HL-60 (cell line): Measurements from ENCODE around the gene NOD2.

Experiments used
- DNase-seq, 2 experiments: peaks; one replicate each; pipeline ENCODE4 v3.0.0-alpha.2; 2010 to 2020; ENCODE audit warnings: low read depth in 1 of 2, low spot score in 1 of 2
- H3K27ac ChIP-seq: fragments of 250-450 bp; sonication (Bioruptor Pico); replicated peaks from 2 replicates; pipeline ENCODE4 v1.5.1; 2020; ENCODE audit warnings: mild to moderate bottlenecking, moderate library complexity
- H3K27me3 ChIP-seq: fragments of 250-450 bp; sonication (Bioruptor Pico); 2 replicates; pipeline ENCODE4 v1.5.1; 2021; ENCODE audit warnings: mild to moderate bottlenecking, moderate library complexity; ENCODE audit not compliant: insufficient read depth, poor library complexity, severe bottlenecking
- H3K4me3 ChIP-seq: replicated peaks from 2 replicates; pipeline ENCODE4 v1.5.1; 2011; ENCODE audit warnings: mild to moderate bottlenecking, control low read depth, low read length; ENCODE audit not compliant: insufficient read depth
- GABPA ChIP-seq: IDR thresholded peaks from 2 replicates; pipeline ENCODE4 v1.6.1; 2012; ENCODE audit warnings: low read depth
- POLR2AphosphoS5 ChIP-seq: IDR thresholded peaks from 2 replicates; pipeline ENCODE4 v1.6.1; 2012; ENCODE audit warnings: low read depth
- SPI1 ChIP-seq: IDR thresholded peaks from 2 replicates; pipeline ENCODE4 v1.6.1; 2012; ENCODE audit warnings: low read depth, mild to moderate bottlenecking, borderline replicate concordance
- TF ChIP-seq, protein P1 (sequence below): IDR thresholded peaks from 2 replicates; pipeline ENCODE4 v1.6.1; 2012; ENCODE audit warnings: low read depth; ENCODE audit not compliant: insufficient replicate concordance
- TF ChIP-seq, protein P2 (sequence below): IDR thresholded peaks from one replicate; pipeline ENCODE4 v1.5.1; 2011; ENCODE audit warnings: low read length, control low read depth, inconsistent platforms; ENCODE audit not compliant: insufficient read depth

Gene NOD2

DNA sequence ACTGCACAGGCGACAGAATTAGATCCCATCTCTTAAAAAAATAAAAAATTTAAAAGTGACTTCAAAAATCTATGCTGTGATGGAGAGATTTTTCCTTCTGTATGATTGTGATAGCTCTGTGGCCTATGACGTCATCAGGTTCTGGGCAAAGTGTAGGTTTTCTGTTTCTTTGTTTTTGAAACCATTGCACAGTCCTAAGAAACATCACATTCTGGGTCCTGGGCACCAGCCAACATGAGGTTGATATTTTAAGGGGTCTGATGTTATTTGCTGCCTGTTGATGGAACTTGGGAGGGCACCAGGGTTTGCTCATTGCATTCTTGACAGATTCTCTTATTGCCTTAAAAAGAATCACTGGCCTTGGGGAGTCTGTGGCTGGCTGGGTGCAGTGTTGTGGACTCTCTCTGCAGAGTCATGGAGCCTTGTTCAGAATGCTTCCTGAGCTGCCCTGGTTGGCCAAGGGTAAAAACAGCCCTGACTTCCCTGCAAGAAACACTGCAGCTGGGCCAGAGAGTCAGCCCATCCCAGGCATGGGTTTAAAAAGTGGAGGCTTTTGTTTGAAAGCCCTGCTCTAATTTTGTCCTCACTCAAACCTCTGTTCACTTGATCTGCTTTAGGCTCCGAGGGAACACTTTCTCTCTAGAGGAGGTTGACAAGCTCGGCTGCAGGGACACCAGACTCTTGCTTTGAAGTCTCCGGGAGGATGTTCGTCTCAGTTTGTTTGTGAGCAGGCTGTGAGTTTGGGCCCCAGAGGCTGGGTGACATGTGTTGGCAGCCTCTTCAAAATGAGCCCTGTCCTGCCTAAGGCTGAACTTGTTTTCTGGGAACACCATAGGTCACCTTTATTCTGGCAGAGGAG, 38.0 kb downstream of the NOD2 start:
- Histone ChIP-seq H3K27me3 (no peaks in the 10 kb centered on the region), H3K4me3 (no peak overlapping the region), H3K27ac (no peak overlapping the region)
- no peak for DNase-seq
- no peak for TF ChIP-seq SPI1
- no peak for TF ChIP-seq POLR2AphosphoS5
- TF ChIP-seq, protein P1, sequence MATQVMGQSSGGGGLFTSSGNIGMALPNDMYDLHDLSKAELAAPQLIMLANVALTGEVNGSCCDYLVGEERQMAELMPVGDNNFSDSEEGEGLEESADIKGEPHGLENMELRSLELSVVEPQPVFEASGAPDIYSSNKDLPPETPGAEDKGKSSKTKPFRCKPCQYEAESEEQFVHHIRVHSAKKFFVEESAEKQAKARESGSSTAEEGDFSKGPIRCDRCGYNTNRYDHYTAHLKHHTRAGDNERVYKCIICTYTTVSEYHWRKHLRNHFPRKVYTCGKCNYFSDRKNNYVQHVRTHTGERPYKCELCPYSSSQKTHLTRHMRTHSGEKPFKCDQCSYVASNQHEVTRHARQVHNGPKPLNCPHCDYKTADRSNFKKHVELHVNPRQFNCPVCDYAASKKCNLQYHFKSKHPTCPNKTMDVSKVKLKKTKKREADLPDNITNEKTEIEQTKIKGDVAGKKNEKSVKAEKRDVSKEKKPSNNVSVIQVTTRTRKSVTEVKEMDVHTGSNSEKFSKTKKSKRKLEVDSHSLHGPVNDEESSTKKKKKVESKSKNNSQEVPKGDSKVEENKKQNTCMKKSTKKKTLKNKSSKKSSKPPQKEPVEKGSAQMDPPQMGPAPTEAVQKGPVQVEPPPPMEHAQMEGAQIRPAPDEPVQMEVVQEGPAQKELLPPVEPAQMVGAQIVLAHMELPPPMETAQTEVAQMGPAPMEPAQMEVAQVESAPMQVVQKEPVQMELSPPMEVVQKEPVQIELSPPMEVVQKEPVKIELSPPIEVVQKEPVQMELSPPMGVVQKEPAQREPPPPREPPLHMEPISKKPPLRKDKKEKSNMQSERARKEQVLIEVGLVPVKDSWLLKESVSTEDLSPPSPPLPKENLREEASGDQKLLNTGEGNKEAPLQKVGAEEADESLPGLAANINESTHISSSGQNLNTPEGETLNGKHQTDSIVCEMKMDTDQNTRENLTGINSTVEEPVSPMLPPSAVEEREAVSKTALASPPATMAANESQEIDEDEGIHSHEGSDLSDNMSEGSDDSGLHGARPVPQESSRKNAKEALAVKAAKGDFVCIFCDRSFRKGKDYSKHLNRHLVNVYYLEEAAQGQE: no peak
- TF ChIP-seq GABPA: no peak
- TF ChIP-seq, protein P2, sequence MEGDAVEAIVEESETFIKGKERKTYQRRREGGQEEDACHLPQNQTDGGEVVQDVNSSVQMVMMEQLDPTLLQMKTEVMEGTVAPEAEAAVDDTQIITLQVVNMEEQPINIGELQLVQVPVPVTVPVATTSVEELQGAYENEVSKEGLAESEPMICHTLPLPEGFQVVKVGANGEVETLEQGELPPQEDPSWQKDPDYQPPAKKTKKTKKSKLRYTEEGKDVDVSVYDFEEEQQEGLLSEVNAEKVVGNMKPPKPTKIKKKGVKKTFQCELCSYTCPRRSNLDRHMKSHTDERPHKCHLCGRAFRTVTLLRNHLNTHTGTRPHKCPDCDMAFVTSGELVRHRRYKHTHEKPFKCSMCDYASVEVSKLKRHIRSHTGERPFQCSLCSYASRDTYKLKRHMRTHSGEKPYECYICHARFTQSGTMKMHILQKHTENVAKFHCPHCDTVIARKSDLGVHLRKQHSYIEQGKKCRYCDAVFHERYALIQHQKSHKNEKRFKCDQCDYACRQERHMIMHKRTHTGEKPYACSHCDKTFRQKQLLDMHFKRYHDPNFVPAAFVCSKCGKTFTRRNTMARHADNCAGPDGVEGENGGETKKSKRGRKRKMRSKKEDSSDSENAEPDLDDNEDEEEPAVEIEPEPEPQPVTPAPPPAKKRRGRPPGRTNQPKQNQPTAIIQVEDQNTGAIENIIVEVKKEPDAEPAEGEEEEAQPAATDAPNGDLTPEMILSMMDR: no peak

DNA sequence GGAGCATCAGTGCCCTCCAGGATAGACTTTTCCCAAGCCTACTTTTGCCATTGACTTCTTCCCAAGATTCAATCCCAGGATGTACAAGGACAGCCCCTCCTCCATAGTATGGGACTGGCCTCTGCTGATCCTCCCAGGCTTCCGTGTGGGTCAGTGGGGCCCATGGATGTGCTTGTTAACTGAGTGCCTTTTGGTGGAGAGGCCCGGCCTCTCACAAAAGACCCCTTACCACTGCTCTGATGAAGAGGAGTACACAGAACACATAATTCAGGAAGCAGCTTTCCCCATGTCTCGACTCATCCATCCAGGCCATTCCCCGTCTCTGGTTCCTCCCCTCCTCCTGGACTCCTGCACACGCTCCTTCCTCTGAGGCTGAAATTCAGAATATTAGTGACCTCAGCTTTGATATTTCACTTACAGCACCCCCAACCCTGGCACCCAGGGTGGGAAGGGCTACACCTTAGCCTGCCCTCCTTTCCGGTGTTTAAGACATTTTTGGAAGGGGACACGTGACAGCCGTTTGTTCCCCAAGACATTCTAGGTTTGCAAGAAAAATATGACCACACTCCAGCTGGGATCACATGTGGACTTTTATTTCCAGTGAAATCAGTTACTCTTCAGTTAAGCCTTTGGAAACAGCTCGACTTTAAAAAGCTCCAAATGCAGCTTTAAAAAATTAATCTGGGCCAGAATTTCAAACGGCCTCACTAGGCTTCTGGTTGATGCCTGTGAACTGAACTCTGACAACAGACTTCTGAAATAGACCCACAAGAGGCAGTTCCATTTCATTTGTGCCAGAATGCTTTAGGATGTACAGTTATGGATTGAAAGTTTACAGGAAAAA, 38.8 kb downstream of the NOD2 start:
- no peak for TF ChIP-seq GABPA
- no peak for TF ChIP-seq POLR2AphosphoS5
- TF ChIP-seq SPI1: no peak
- TF ChIP-seq, protein P2: no peak
- TF ChIP-seq, protein P1: no peak
- DNase-seq: no peak
- Histone ChIP-seq H3K4me3 (no peak overlapping the region), H3K27ac (no peak overlapping the region), H3K27me3 (no peaks in the 10 kb centered on the region)

DNA sequence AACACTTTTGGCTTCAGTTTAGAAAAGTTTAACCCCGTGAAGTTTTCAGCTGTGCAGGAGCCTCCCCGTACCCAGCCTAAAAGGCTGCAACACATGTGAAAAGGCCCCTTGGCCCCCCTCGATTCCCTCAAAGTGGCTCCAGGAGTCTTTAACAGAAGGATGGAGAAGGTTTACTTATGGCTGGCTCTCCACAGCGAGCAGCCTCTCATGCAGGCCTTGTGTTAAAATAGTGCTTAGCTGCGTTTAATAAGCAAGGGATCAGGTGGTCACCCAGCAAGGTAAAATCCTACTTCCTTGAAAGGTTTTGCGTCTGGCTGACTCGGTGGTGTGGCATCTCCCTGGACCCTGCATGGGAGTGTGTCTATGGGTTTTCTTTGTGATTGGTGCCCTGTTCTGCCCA, 40.1 kb downstream of the NOD2 start:
- TF ChIP-seq, protein P1: no peak
- Histone ChIP-seq H3K27me3 (no peaks in the 10 kb centered on the region), H3K4me3 (no peak overlapping the region), H3K27ac (no peak overlapping the region)
- DNase-seq: no peak
